Tibial artery (tissue), 4 donors: ENCODE measurements around the gene KRTAP9-1.

Experiments
- DNase-seq, 2 donors: peaks; one replicate each; pipeline ENCODE4 v3.0.0-alpha.2; 2019
- H3K27ac ChIP-seq, 2 donors: fragments of 200-600 bp; sonication (generic) in 1 of 2; 1 replicate in 1 of 2; 2 replicates in 1 of 2; pipeline ENCODE4 v1.5.1; 2018 to 2019; ENCODE audit warnings: mild to moderate bottlenecking in 1 of 2
- H3K27me3 ChIP-seq, 2 donors: fragments of 200-600 bp; sonication (generic) in 1 of 2; one replicate each; pipeline versions ENCODE4 v1.5.1 to v1.6.0; 2016 to 2019
- H3K36me3 ChIP-seq, 3 donors: fragments of 200-600 bp; sonication (generic) in 2 of 3; one replicate each; pipeline ENCODE4 v1.5.1; 2016 to 2019; ENCODE audit warnings: mild to moderate bottlenecking in 2 of 3
- H3K4me1 ChIP-seq, 4 donors: fragments of 200-600 bp; sonication (generic) in 2 of 4; 1 replicate in 3 of 4; 2 replicates in 1 of 4; pipeline ENCODE4 v1.5.1; 2016 to 2019
- H3K4me3 ChIP-seq, 2 donors: fragments of 200-600 bp; sonication (generic) in 1 of 2; 1 replicate in 1 of 2; 2 replicates in 1 of 2; pipeline ENCODE4 v1.5.1; 2018 to 2019; ENCODE audit warnings: mild to moderate bottlenecking in 2 of 2
- H3K9me3 ChIP-seq, 3 donors: fragments of 200-600 bp; sonication (generic) in 1 of 3; one replicate each; pipeline ENCODE4 v1.5.1; 2016 to 2019
- intact Hi-C: fragments of 100-400 bp; cut with DNase I; formaldehyde crosslinking; loops from one replicate; pipeline ENCODE4 v1.15.0; 2023; ENCODE audit warnings: low total_unique reads
- TF ChIP-seq, protein P1 (sequence below), 2 experiments: fragments of 200-600 bp in 1 of 2; fragments of 450-650 bp in 1 of 2; IDR thresholded peaks; one replicate each; pipeline ENCODE4 v1.5.1; 2017 to 2019; ENCODE audit warnings: antibody characterized with exemption in 2 of 2, mild to moderate bottlenecking in 1 of 2, moderate library complexity in 1 of 2

Gene KRTAP9-1

DNA sequence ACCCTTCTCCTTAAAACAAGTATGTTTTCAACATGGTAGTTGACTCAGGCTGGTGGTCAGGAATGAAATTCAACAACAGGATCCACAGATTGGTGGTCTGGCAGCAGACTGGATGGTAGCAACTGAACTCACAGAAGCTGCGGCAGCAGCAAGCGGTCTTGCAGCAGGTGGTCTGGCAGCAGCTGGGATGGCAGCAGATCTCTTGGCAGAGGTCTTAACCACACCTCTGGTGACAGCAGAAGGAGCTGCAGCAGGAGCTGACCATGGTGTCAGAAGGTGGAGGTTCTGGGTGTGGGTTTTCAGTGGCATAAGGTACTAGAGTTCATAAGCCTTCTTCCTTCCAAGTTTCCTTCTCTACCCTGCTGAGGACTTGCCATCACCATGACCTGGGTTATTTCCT is 2.8 kb upstream of the KRTAP9-1 start:
- TF ChIP-seq, protein P1, sequence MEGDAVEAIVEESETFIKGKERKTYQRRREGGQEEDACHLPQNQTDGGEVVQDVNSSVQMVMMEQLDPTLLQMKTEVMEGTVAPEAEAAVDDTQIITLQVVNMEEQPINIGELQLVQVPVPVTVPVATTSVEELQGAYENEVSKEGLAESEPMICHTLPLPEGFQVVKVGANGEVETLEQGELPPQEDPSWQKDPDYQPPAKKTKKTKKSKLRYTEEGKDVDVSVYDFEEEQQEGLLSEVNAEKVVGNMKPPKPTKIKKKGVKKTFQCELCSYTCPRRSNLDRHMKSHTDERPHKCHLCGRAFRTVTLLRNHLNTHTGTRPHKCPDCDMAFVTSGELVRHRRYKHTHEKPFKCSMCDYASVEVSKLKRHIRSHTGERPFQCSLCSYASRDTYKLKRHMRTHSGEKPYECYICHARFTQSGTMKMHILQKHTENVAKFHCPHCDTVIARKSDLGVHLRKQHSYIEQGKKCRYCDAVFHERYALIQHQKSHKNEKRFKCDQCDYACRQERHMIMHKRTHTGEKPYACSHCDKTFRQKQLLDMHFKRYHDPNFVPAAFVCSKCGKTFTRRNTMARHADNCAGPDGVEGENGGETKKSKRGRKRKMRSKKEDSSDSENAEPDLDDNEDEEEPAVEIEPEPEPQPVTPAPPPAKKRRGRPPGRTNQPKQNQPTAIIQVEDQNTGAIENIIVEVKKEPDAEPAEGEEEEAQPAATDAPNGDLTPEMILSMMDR (IDR thresholded peaks at IDR 0.05) = no peak
- DNase-seq = no peak

DNA sequence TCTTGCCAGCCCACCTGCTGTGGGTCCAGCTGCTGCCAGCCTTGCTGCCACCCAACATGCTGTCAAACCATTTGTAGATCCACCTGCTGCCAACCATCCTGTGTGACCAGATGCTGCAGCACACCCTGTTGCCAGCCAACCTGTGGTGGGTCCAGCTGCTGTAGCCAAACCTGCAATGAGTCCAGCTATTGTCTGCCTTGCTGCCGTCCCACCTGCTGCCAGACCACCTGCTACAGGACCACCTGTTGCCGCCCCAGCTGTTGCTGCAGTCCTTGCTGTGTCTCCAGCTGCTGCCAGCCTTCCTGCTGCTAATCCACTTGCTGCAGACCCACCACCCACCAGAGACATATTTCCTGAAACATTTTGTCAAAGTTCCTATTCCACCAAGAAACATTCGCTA is 641 bp downstream of the KRTAP9-1 start:
- H3K4me1 ChIP-seq = no peaks in the 10 kb centered on the region
- no peak overlapping the region for H3K4me3 ChIP-seq
- no peak for DNase-seq
- no peaks in the 10 kb centered on the region for H3K9me3 ChIP-seq
- no peak overlapping the region for H3K27ac ChIP-seq
- TF ChIP-seq, protein P1 (IDR thresholded peaks at IDR 0.05) = no peak
- H3K27me3 ChIP-seq = peaks cover 0 to 17% of the 10 kb centered on the region in 2 donors
- H3K36me3 ChIP-seq = no peaks in the 10 kb centered on the region
- intact Hi-C loops = no loop called here

More for the DNA sequence above, 2.8 kb upstream of the KRTAP9-1 start:
- Histone ChIP-seq H3K27ac (no peak overlapping the region), H3K27me3 (peaks cover 0 to 17% of the 10 kb centered on the region in 2 donors), H3K4me3 (no peak overlapping the region), H3K36me3 (no peaks in the 10 kb centered on the region), H3K9me3 (no peaks in the 10 kb centered on the region), H3K4me1 (no peaks in the 10 kb centered on the region)
- intact Hi-C loops = no loop called here

DNA sequence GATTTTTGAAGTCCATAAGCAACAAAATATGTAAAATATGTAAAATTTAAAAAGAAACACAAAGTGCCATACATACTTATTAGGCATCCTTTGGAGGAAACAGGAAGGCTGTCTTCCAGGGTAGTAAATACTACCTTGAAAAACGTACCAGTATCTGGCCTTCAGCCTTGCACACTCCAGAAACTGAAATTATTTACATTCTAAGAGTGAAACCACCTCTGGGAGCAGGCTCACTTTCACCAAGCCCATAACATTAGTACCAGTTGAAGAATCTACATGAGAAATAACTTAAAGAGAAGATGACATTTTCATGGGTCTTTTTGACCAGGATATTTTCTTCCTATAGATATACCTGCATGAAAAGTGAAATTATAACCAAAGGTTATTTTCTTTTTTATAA is 6.4 kb downstream of the KRTAP9-1 start:
- H3K9me3 ChIP-seq = no peaks in the 10 kb centered on the region
- H3K27ac ChIP-seq = no peak overlapping the region
- no peak for DNase-seq
- no peaks in the 10 kb centered on the region for H3K36me3 ChIP-seq
- TF ChIP-seq, protein P1 (IDR thresholded peaks at IDR 0.05) = no peak
- H3K4me1 ChIP-seq = no peaks in the 10 kb centered on the region
- H3K27me3 ChIP-seq = no peaks in the 10 kb centered on the region
- no peak overlapping the region for H3K4me3 ChIP-seq
- intact Hi-C loops = no loop called here

DNA sequence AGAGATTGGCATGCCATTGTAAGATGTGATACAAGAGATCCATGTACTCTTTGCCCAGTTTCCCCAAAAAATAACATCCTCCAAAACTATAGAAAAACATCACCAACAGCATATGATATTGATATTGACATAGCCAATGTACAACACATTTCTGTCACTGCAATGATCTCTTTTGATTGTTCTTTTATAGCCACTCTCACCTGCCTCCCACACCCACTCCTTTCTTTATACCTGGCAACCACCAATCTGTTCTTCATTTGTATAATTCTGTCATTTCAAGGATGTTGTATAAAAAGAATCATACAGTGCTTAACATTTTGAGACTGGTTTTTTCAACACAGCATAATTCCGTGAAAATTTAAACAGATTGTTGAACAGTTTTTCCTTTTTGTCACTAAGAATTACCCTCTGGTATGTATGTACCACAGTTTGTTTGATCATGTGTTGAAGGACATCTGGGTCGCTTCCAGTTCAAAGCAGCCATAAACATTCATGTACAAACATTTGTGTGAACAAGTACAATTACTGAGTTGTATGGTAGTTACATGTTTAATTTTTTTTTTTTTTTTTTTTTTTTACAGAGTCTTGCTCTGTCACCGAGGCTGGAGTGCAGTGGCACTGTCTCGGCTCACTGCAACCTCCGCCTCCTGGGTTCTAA is 9.9 kb downstream of the KRTAP9-1 start:
- DNase-seq = no peak
- no peak overlapping the region for H3K27ac ChIP-seq
- H3K27me3 ChIP-seq = no peaks in the 10 kb centered on the region
- no peaks in the 10 kb centered on the region for H3K36me3 ChIP-seq
- H3K9me3 ChIP-seq = no peaks in the 10 kb centered on the region
- no peak overlapping the region for H3K4me3 ChIP-seq
- intact Hi-C loops = no loop called here
- no peaks in the 10 kb centered on the region for H3K4me1 ChIP-seq
- TF ChIP-seq, protein P1 (IDR thresholded peaks at IDR 0.05) = no peak

DNA sequence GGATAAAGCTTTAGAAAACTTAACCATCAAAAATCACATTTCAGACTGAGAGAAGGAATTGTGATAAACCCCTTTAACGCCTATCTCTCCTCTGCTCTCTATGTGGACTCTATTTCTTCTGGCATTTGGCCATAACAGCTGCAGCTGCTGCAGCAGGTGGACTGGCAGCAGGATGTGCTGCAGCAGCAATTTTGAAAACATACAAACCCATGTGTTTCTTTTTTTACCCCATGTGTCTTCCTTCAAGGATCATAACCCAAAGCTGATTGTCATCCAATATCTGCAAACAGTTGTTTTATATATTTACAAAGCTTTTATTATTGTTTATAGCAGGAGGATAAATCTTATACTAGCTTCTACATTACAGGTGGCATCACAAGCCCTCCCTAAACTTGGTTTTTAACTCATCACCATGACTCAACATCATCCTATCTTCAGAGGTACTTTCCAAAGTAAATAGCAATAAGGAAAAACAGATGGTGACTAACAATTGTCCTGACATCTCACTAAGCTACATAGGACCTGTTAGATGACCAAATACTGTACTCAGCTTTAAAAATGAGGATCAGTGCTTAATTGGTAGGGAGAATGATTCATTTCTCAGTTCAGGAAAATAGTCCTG is 22.3 kb downstream of the KRTAP9-1 start:
- DNase-seq = no peak
- Histone ChIP-seq H3K36me3 (no peaks in the 10 kb centered on the region), H3K27ac (no peak overlapping the region), H3K27me3 (peaks cover 0 to 17% of the 10 kb centered on the region in 2 donors), H3K9me3 (peaks cover 0 to 7% (median 0%) of the 10 kb centered on the region in 3 donors), H3K4me3 (no peak overlapping the region), H3K4me1 (no peaks in the 10 kb centered on the region)
- intact Hi-C loops = no loop called here
- TF ChIP-seq, protein P1 (IDR thresholded peaks at IDR 0.05) = no peak
